ENCODE data around the gene ANKRD40.

The ANKRD40 gene

DNA sequence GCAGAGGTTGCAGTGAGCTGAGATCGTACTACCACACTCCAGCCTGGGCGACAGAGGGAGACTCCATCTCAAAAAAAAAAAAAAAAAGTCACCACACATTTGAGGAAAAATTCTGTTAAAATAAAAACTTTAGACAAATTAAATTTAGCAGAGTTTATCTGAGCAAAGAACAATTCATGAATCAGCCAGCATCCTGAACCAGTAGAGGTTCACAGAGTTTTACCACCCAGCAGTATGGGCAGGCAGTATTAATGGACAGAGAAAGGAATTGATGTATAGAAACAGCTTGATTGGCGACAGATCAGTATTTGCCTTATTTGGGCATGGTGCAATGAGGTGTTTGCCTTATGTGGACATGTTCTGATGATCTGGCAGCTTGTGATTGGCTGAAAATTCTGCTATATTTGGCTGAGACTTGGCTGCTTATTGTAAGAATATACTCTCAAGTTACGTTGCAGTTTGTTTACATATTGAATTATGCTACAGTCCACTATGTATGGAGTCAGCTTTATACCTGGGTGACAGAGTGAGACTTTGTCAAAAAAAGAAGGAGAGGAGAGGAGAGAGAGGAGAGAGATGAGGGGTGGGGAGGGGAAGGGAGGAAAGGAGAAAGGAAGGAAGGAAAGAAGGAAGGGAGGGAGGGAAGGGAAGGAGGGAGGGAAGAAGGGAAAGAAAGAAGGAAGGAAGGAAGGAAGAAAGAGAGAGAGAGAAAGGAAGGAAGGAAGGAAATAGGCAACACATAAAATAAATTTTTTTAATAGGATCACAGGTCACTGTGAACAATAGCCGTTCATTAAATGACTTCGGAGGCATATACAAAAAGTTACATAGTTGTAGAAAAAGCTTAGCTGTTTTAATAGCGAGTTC lies 58.4 kb downstream of the ANKRD40 start:
- no peak for DNase-seq (ENCODE audit: low read depth)

DNA sequence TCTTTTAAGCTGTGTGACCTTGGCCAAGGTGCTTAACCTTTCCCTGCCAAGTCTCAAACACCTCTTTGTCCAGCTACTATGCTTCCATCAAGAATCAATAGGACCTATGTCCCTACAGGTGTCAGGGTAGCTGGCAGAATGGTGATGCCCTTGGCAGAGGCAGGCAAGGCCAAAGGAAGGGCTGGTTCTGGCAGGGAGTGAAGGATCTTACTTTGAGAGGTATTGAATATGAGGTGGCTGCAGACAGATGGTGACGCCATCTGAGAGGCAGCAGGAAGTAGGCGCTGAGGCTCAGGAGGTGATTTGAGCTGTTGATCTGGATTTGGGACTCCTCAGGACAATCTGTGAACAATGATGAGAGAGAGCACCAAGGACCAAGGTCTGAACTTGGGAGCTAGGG lies 60.5 kb downstream of the ANKRD40 start:
- no peak for DNase-seq (ENCODE audit: low read depth)

DNA sequence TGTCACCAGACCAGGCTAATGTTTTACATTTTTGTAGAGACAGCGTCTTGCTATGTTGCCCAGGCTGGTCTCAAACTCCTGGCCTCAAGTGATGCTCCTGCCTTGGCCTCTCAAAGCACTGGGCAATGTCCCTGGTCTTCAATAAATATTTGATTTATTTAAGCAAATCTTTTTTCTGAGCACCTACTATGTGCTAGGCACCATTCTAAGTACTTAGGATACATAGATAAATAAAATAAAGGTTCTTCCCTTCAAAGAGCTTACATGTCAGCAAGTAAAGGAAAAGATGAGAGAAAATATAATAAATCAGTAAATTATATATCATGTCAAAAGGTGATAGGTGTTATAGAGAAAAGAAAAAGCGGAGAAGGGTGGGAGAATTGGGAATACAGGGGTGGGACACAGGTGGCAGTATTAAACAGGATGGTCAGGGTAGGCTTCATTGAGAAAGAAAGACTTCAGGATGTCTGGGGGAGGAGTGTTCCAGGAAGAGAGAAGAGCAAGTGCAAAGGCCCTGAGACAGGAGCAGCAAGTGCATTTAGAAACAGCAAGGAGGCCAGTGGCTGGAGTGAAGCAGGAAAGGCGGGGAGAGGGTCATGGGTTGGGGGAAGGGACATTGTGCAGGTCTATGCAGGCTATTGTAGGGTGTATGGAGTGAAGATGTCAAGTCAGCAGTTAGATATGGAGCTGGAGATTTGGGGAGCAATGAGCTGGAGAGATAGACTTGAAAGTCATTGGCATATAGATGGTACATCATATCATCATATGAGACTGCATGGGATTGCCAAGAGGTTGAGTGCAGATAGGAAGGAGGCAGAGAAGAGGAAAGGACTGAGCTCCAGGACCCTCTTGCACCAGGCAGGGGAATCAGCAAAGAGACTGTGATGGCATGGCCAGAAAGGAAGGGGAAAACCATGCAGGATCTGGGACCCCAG lies 61.7 kb downstream of the ANKRD40 start:
- DNase-seq (ENCODE audit: low read depth): no peak
